ENCODE results near the gene TRIM16.
"Not testable (repeated sequence)": the region's sequence is repeated elsewhere in the genome, so short reads cannot be mapped to it uniquely, and the experiment has no call there.

Gene TRIM16

GRCh38 chr17:15683824-15684478, at the start of gene TRIM16:
TSS of gene TRIM16 (minus strand) at chr17:15684311. CDS start at chr17:15651609, 32,702 bp downstream.
- DNase-seq (ENCODE audit: low spot score): peak; percentile 71

- not testable (repeated sequence) for DNase-seq (ENCODE audit: low spot score)
Measured at GRCh38 chr17:15733174-15733789, 49.2 kb upstream of the TRIM16 start.

GRCh38 chr17:15731900-15732299, 47.8 kb upstream of the TRIM16 start, which contains the start of gene TBC1D26:
TSS of gene TBC1D26 (plus strand) at chr17:15732283. CDS start at chr17:15735349, 3,066 bp downstream.
- DNase-seq (ENCODE audit: low spot score): not testable (repeated sequence)

- not testable (repeated sequence) for DNase-seq (ENCODE audit: low spot score)
Measured at GRCh38 chr17:15730535-15730934, 46.4 kb upstream of the TRIM16 start.

- not testable (repeated sequence) for DNase-seq (ENCODE audit: low spot score)
Measured at GRCh38 chr17:15716601-15717563, 32.8 kb upstream of the TRIM16 start.

- DNase-seq (ENCODE audit: low spot score): not testable (repeated sequence)
Measured at GRCh38 chr17:15708879-15709278, 24.8 kb upstream of the TRIM16 start.

GRCh38 chr17:15704813-15705212, 20.7 kb upstream of the TRIM16 start:
- not testable (repeated sequence) for DNase-seq (ENCODE audit: low spot score)

GRCh38 chr17:15704239-15704638, 20.1 kb upstream of the TRIM16 start:
- DNase-seq (ENCODE audit: low spot score): not testable (repeated sequence)

GRCh38 chr17:15699937-15700336, 15.8 kb upstream of the TRIM16 start:
- DNase-seq (ENCODE audit: low spot score): not testable (repeated sequence)

GRCh38 chr17:15699413-15699924, 15.4 kb upstream of the TRIM16 start, which contains the start of gene ZNF286A:
TSS of gene ZNF286A (plus strand) at chr17:15699752. CDS start at chr17:15700330, 578 bp downstream.
- peak; percentile 96 for DNase-seq (ENCODE audit: low spot score)

GRCh38 chr17:15698967-15699366, 14.9 kb upstream of the TRIM16 start:
- not testable (repeated sequence) for DNase-seq (ENCODE audit: low spot score)

- not testable (repeated sequence) for DNase-seq (ENCODE audit: low spot score)
Measured at GRCh38 chr17:15687494-15687893, 3.4 kb upstream of the TRIM16 start.

- not testable (repeated sequence) for DNase-seq (ENCODE audit: low spot score)
Measured at GRCh38 chr17:15683135-15683534, 976 bp downstream of the TRIM16 start.

GRCh38 chr17:15675991-15676390, 8.1 kb downstream of the TRIM16 start:
- DNase-seq (ENCODE audit: low spot score): not testable (repeated sequence)

GRCh38 chr17:15674640-15675039, 9.5 kb downstream of the TRIM16 start:
- not testable (repeated sequence) for DNase-seq (ENCODE audit: low spot score)

GRCh38 chr17:15669526-15669925, 14.6 kb downstream of the TRIM16 start:
- not testable (repeated sequence) for DNase-seq (ENCODE audit: low spot score)

GRCh38 chr17:15663691-15664090, 20.4 kb downstream of the TRIM16 start:
- no peak for DNase-seq (ENCODE audit: low spot score)

- DNase-seq (ENCODE audit: low spot score): no peak
Measured at GRCh38 chr17:15663176-15663575, 20.9 kb downstream of the TRIM16 start.

GRCh38 chr17:15662681-15663080, 21.4 kb downstream of the TRIM16 start:
- no peak for DNase-seq (ENCODE audit: low spot score)

GRCh38 chr17:15660077-15660476, 24.0 kb downstream of the TRIM16 start:
- no peak for DNase-seq (ENCODE audit: low spot score)

- no peak for DNase-seq (ENCODE audit: low spot score)
Measured at GRCh38 chr17:15659663-15660062, 24.4 kb downstream of the TRIM16 start.

- DNase-seq (ENCODE audit: low spot score): no peak
Measured at GRCh38 chr17:15659236-15659635, 24.9 kb downstream of the TRIM16 start.

All from CD4-positive, alpha-beta T cell treated with Interleukin-6 at 100 ng/mL for 8 hours (primary cell).